H9 (cell line): Measurements from ENCODE around the gene AFF4. TPM values are rescaled to one million over a fixed set of nuclear protein-coding genes. Genes with fewer than 3 reads are reported as not detected.

Experiments used
- DNase-seq: peaks from one replicate; pipeline ENCODE4 v3.0.0-alpha.2; 2017
- H2AFZ ChIP-seq: one replicate; pipeline ENCODE4 v1.6.1; 2013; ENCODE audit warnings: mild to moderate bottlenecking, low read length, control low read depth, moderate library complexity
- H2AK5ac ChIP-seq: 2 replicates; pipeline ENCODE4 v1.6.1; 2013; ENCODE audit warnings: low read length, control low read depth, mixed read lengths; ENCODE audit not compliant: insufficient read length
- H2BK120ac ChIP-seq: one replicate; pipeline ENCODE4 v1.6.1; 2013; ENCODE audit warnings: low read depth, mild to moderate bottlenecking, low read length, control low read depth, inconsistent platforms; ENCODE audit not compliant: poor library complexity, severe bottlenecking
- H2BK12ac ChIP-seq: 2 replicates; pipeline ENCODE4 v1.6.1; 2013; ENCODE audit warnings: low read length, control low read depth, mixed read lengths, low read depth; ENCODE audit not compliant: insufficient read length
- H2BK15ac ChIP-seq: 2 replicates; pipeline ENCODE4 v1.6.1; 2013; ENCODE audit warnings: low read depth, low read length, control low read depth
- H2BK20ac ChIP-seq: one replicate; pipeline ENCODE4 v1.6.1; 2013; ENCODE audit warnings: low read depth, mild to moderate bottlenecking, low read length, control low read depth, inconsistent platforms; ENCODE audit not compliant: poor library complexity, severe bottlenecking
- H2BK5ac ChIP-seq: 2 replicates; pipeline ENCODE4 v1.6.1; 2013; ENCODE audit warnings: low read length, control low read depth, mixed read lengths; ENCODE audit not compliant: insufficient read length
- H3K14ac ChIP-seq: 2 replicates; pipeline ENCODE4 v1.6.1; 2013; ENCODE audit warnings: low read length, control low read depth; ENCODE audit not compliant: insufficient read depth
- H3K18ac ChIP-seq: 2 replicates; pipeline ENCODE4 v1.6.1; 2013; ENCODE audit warnings: low read depth, mild to moderate bottlenecking, mixed read lengths, low read length, control low read depth; ENCODE audit not compliant: insufficient read length
- H3K23ac ChIP-seq: 2 replicates; pipeline ENCODE4 v1.6.1; 2013; ENCODE audit warnings: low read length, control low read depth, mixed read lengths, low read depth; ENCODE audit not compliant: insufficient read length
- H3K23me2 ChIP-seq: 2 replicates; pipeline ENCODE4 v1.6.1; 2013; ENCODE audit warnings: low read depth, mild to moderate bottlenecking, mixed read lengths, low read length, control low read depth; ENCODE audit not compliant: insufficient read length, poor library complexity, severe bottlenecking
- H3K27ac ChIP-seq: 2 replicates; pipeline ENCODE4 v1.5.1; 2013; ENCODE audit warnings: low read length, control low read depth, mixed read lengths, low read depth; ENCODE audit not compliant: insufficient read length
- H3K27me3 ChIP-seq: 2 replicates; pipeline ENCODE4 v1.6.1; 2013; ENCODE audit warnings: low read length, control low read depth, inconsistent platforms; ENCODE audit not compliant: insufficient read depth
- H3K4ac ChIP-seq: 2 replicates; pipeline ENCODE4 v1.6.1; 2013; ENCODE audit warnings: low read depth, mild to moderate bottlenecking, control low read depth, inconsistent platforms, low read length, moderate library complexity
- H3K4me1 ChIP-seq: 2 replicates; pipeline ENCODE4 v1.6.1; 2013; ENCODE audit warnings: low read length, control low read depth, inconsistent platforms; ENCODE audit not compliant: insufficient read depth
- H3K4me2 ChIP-seq: 2 replicates; pipeline ENCODE4 v1.6.1; 2013; ENCODE audit warnings: low read length, control low read depth, mixed read lengths; ENCODE audit not compliant: insufficient read length, insufficient read depth
- H3K56ac ChIP-seq: 2 replicates; pipeline ENCODE4 v1.6.1; 2013; ENCODE audit warnings: low read depth, mild to moderate bottlenecking, mixed read lengths, low read length, control low read depth; ENCODE audit not compliant: insufficient read length
- H3K79me1 ChIP-seq: 2 replicates; pipeline ENCODE4 v1.6.1; 2013; ENCODE audit warnings: low read depth, mild to moderate bottlenecking, moderate library complexity, low read length, control low read depth, inconsistent platforms; ENCODE audit not compliant: insufficient read depth, poor library complexity, severe bottlenecking
- H3K79me2 ChIP-seq: 2 replicates; pipeline ENCODE4 v1.6.1; 2013; ENCODE audit warnings: low read length, control low read depth, inconsistent platforms; ENCODE audit not compliant: insufficient read depth
- H3K9ac ChIP-seq: 2 replicates; pipeline ENCODE4 v1.6.1; 2013; ENCODE audit warnings: low read length, control low read depth, mixed read lengths; ENCODE audit not compliant: insufficient read length; ENCODE audit errors: extremely low read depth
- H3K9me3 ChIP-seq: one replicate; pipeline ENCODE4 v1.6.1; 2013; ENCODE audit warnings: low read depth, low read length, inconsistent platforms; ENCODE audit not compliant: control insufficient read depth
- H3T11ph ChIP-seq: one replicate; pipeline ENCODE4 v1.6.1; 2013; ENCODE audit warnings: mild to moderate bottlenecking, low read length, control low read depth, inconsistent platforms
- H4K20me1 ChIP-seq: one replicate; pipeline ENCODE4 v1.6.1; 2013; ENCODE audit not compliant: control insufficient read depth, insufficient read length, insufficient read depth
- H4K5ac ChIP-seq: 2 replicates; pipeline ENCODE4 v1.6.1; 2013; ENCODE audit warnings: low read depth, mild to moderate bottlenecking, mixed read lengths, low read length, control low read depth; ENCODE audit not compliant: insufficient read length
- H4K8ac ChIP-seq: replicated peaks from 2 replicates; pipeline ENCODE4 v1.6.1; 2013; ENCODE audit warnings: low read length, control low read depth, mixed read lengths, low read depth; ENCODE audit not compliant: insufficient read length
- H4K91ac ChIP-seq: 2 replicates; pipeline ENCODE4 v1.6.1; 2013; ENCODE audit warnings: low read depth, mild to moderate bottlenecking, moderate library complexity, mixed read lengths, low read length, control low read depth; ENCODE audit not compliant: insufficient read length
- H3K27ac Mint-ChIP-seq, 3 experiments: 2 replicates in 2 of 3; 3 replicates in 1 of 3; pipeline ENCODE4 v1.8.0; 2020 to 2021; ENCODE audit warnings: mixed read lengths in 3 of 3, mild to moderate bottlenecking in 1 of 3, moderate library complexity in 1 of 3
- H3K27me3 Mint-ChIP-seq: 2 replicates; pipeline ENCODE4 v1.8.0; 2021; ENCODE audit warnings: low read depth, mild to moderate bottlenecking, moderate library complexity, mixed read lengths
- H3K36me3 Mint-ChIP-seq, 3 experiments: 2 replicates in 2 of 3; 3 replicates in 1 of 3; pipeline ENCODE4 v1.8.0; 2020 to 2021; ENCODE audit warnings: low read depth in 3 of 3, mixed read lengths in 3 of 3; ENCODE audit not compliant: insufficient read depth in 1 of 3
- H3K4me1 Mint-ChIP-seq, 2 experiments: 2 replicates each; pipeline ENCODE4 v1.8.0; 2020; ENCODE audit warnings: mixed read lengths in 2 of 2
- H3K4me3 Mint-ChIP-seq, 2 experiments: 2 replicates in 1 of 2; 3 replicates in 1 of 2; pipeline ENCODE4 v1.8.0; 2020 to 2021; ENCODE audit warnings: mild to moderate bottlenecking in 2 of 2, mixed read lengths in 2 of 2, moderate library complexity in 1 of 2
- H3K9me3 Mint-ChIP-seq, 2 experiments: 2 replicates in 1 of 2; 3 replicates in 1 of 2; pipeline ENCODE4 v1.8.0; 2020; ENCODE audit warnings: mild to moderate bottlenecking in 2 of 2, mixed read lengths in 2 of 2, moderate library complexity in 1 of 2
- WGBS: extraction: QIAGEN DNeasy Blood & Tissue Kit; methylation state at CpG from one replicate; pipeline ENCODE4 v1.1.7; 2013; ENCODE audit warnings: missing lambda C conversion rate, low lambda C conversion rate, mixed read lengths; ENCODE audit not compliant: insufficient read length; ENCODE audit errors: extremely low coverage; 5-methylcytosine and 5-hydroxymethylcytosine counted together
- total RNA-seq: library from RNA; stranded (reverse); gene quantifications from 2 replicates; pipeline ENCODE4 v1.2.1, GENCODE V29; 2021
- TF ChIP-seq, protein P1 (sequence below): fragments of 200-600 bp; sonication (generic); conservative IDR thresholded peaks from 3 replicates; pipeline ENCODE4 v1.8.0; 2021; ENCODE audit warnings: antibody characterized with exemption, mild to moderate bottlenecking

AFF4 gene
- total RNA-seq, 1 experiment from 2014 or later: 73.2 TPM

DNA sequence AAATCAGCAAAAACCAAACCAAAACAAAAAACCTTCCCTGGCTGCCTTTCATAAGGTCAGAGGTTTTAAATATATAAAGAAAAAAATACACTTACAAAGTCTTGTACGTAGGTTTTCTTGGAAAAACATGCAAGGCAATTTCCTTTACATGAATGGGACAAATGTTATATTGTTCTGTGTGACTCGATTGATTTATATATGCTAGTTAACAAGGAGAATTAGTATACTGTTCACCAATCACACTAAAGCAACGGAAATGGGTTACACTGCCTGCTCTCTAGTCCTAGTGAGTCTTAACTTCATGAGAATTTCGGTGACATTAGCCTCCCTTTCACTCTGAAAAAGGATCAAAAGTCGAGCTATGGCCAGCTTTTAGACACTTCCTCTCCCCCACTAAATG lies 102.7 kb downstream of the AFF4 start:
- H2BK120ac ChIP-seq: no peak overlapping the region
- no CpG with 5 or more reads among the region's 5 CpGs for WGBS
- H4K91ac ChIP-seq: no peak overlapping the region
- Mint-ChIP-seq H3K27ac (no peak overlapping the region), H3K27me3 (peaks cover 2% of the 10 kb centered on the region), H3K4me3 (no peak overlapping the region), H3K4me1 (peaks cover 17 to 19% of the 10 kb centered on the region in 2 experiments), H3K36me3 (no peaks in the 10 kb centered on the region), H3K9me3 (no peaks in the 10 kb centered on the region)
- H3K9ac ChIP-seq: no peak overlapping the region
- H2BK20ac ChIP-seq: no peak overlapping the region
- H3K23me2 ChIP-seq: peaks cover 4% of the 10 kb centered on the region
- H2BK15ac ChIP-seq: no peak overlapping the region
- DNase-seq: no peak
- no peak overlapping the region for H3K4me2 ChIP-seq
- H3K18ac ChIP-seq: no peak overlapping the region
- no peak overlapping the region for H3K4ac ChIP-seq
- H3K4me1 ChIP-seq: peaks cover 5% of the 10 kb centered on the region; the same call in 1 of the 2 replicates
- H3K9me3 ChIP-seq: no peaks in the 10 kb centered on the region
- no peaks in the 10 kb centered on the region for H3K79me2 ChIP-seq
- H3K27ac ChIP-seq: no peak overlapping the region
- H3K14ac ChIP-seq: no peak overlapping the region
- H3T11ph ChIP-seq: no peak overlapping the region
- TF ChIP-seq, protein P1, sequence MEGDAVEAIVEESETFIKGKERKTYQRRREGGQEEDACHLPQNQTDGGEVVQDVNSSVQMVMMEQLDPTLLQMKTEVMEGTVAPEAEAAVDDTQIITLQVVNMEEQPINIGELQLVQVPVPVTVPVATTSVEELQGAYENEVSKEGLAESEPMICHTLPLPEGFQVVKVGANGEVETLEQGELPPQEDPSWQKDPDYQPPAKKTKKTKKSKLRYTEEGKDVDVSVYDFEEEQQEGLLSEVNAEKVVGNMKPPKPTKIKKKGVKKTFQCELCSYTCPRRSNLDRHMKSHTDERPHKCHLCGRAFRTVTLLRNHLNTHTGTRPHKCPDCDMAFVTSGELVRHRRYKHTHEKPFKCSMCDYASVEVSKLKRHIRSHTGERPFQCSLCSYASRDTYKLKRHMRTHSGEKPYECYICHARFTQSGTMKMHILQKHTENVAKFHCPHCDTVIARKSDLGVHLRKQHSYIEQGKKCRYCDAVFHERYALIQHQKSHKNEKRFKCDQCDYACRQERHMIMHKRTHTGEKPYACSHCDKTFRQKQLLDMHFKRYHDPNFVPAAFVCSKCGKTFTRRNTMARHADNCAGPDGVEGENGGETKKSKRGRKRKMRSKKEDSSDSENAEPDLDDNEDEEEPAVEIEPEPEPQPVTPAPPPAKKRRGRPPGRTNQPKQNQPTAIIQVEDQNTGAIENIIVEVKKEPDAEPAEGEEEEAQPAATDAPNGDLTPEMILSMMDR: no peak
- no peak overlapping the region for H2BK5ac ChIP-seq
- no peak overlapping the region for H2BK12ac ChIP-seq
- H4K8ac ChIP-seq: no peak overlapping the region
- no peaks in the 10 kb centered on the region for H3K27me3 ChIP-seq
- no peak overlapping the region for H2AFZ ChIP-seq
- H4K20me1 ChIP-seq: no peaks in the 10 kb centered on the region
- H4K5ac ChIP-seq: no peak overlapping the region
- no peaks in the 10 kb centered on the region for H3K79me1 ChIP-seq
- H3K23ac ChIP-seq: no peak overlapping the region
- no peak overlapping the region for H3K56ac ChIP-seq
- H2AK5ac ChIP-seq: no peak overlapping the region
